Vagina (tissue), 2 donors: ENCODE results near the gene TRPC4. TPM values are rescaled to one million over a fixed set of nuclear protein-coding genes. Genes with fewer than 3 reads are reported as not detected.

Source experiments
- DNase-seq, 2 donors: peaks; one replicate each; pipeline ENCODE4 v3.0.0-alpha.2; 2017; ENCODE audit errors: extremely low spot score in 2 of 2
- H3K27ac ChIP-seq: fragments of 200-600 bp; sonication (generic); one replicate; pipeline ENCODE4 v1.5.1; 2019
- H3K27me3 ChIP-seq: fragments of 200-600 bp; sonication (generic); one replicate; pipeline ENCODE4 v1.5.1; 2019
- H3K36me3 ChIP-seq, 2 donors: fragments of 200-600 bp; sonication (generic); one replicate each; pipeline ENCODE4 v1.5.1; 2017 to 2019
- H3K4me1 ChIP-seq: fragments of 200-600 bp; sonication (generic); one replicate; pipeline ENCODE4 v1.5.1; 2019
- H3K4me3 ChIP-seq, 2 donors: fragments of 200-600 bp; sonication (generic); 1 replicate in 1 of 2; 2 replicates in 1 of 2; pipeline ENCODE4 v1.5.1; 2016 to 2019
- H3K9me3 ChIP-seq: fragments of 200-600 bp; sonication (generic); one replicate; pipeline ENCODE4 v1.5.1; 2019
- CTCF ChIP-seq, 3 experiments: fragments of 450-650 bp in 2 of 3; fragments of 200-600 bp in 1 of 3; sonication (generic) in 1 of 3; IDR thresholded peaks; one replicate each; pipeline ENCODE4 v1.5.1; 2017 to 2019; ENCODE audit warnings: antibody characterized with exemption in 3 of 3, mild to moderate bottlenecking in 2 of 3, moderate library complexity in 2 of 3
- POLR2A ChIP-seq, 2 donors: fragments of 450-650 bp; IDR thresholded peaks; one replicate each; pipeline ENCODE4 v1.6.1; 2017; ENCODE audit warnings: antibody characterized with exemption in 2 of 2, mild to moderate bottlenecking in 2 of 2, moderate library complexity in 2 of 2
- POLR2AphosphoS5 ChIP-seq, 2 donors: sonication (generic); formaldehyde crosslinking; IDR thresholded peaks; one replicate each; pipeline ENCODE4 v1.9.0; 2017; ENCODE audit warnings: antibody characterized with exemption in 2 of 2, mild to moderate bottlenecking in 2 of 2, low read depth in 1 of 2; ENCODE audit not compliant: insufficient read depth in 1 of 2
- intact Hi-C: fragments of 100-400 bp; cut with DNase I; formaldehyde crosslinking; loops from one replicate; pipeline ENCODE4 v1.15.1; 2023
- total RNA-seq: library from RNA; depleted of rRNA; stranded (reverse); fragments of >200 nt; gene quantifications from one replicate; pipeline ENCODE4 v1.2.3, GENCODE V29; 2016

The TRPC4 gene
- 8.3 TPM for total RNA-seq

GRCh38 chr13:37869756-37870488, at the start of gene TRPC4:
Gene TRPC4 (minus strand): TSS chr13:37869772. CDS start chr13:37783333, 86,439 bp downstream.
- H3K27me3 ChIP-seq: no peaks in the 10 kb centered on the region
- peak within 1 kb of the TSS; percentile 56 for H3K27ac ChIP-seq
- H3K36me3 ChIP-seq: no peaks in the 10 kb centered on the region
- peak within 1 kb of the TSS; percentile 55 to 74 for H3K4me3 ChIP-seq
- H3K9me3 ChIP-seq: no peaks in the 10 kb centered on the region
- intact Hi-C loops: no loop called here
- TF ChIP-seq POLR2AphosphoS5 (IDR thresholded peaks at IDR 0.05; ENCODE audit: insufficient read depth in 1 of 2, low read depth in 1 of 2) (peak in 1 of 2 donors; percentile 24), CTCF (IDR thresholded peaks at IDR 0.05) (peak in 1 of 3 experiments; percentile 34), POLR2A (IDR thresholded peaks at IDR 0.05) (no peak)
- peaks cover 14% of the 10 kb centered on the region for H3K4me1 ChIP-seq
- no peak for DNase-seq

- H3K4me3 ChIP-seq: no peak overlapping the region
- H3K9me3 ChIP-seq: no peaks in the 10 kb centered on the region
- no peaks in the 10 kb centered on the region for H3K36me3 ChIP-seq
- no peaks in the 10 kb centered on the region for H3K27me3 ChIP-seq
- no peak for DNase-seq
- H3K4me1 ChIP-seq: no peaks in the 10 kb centered on the region
- intact Hi-C loops: no loop called here
- TF ChIP-seq POLR2A (IDR thresholded peaks at IDR 0.05): no peak
- no peak for TF ChIP-seq CTCF (IDR thresholded peaks at IDR 0.05)
- no peak for TF ChIP-seq POLR2AphosphoS5 (IDR thresholded peaks at IDR 0.05; ENCODE audit: insufficient read depth in 1 of 2, low read depth in 1 of 2)
- H3K27ac ChIP-seq: no peak overlapping the region
Measured at GRCh38 chr13:37918751-37919150, 49.2 kb upstream of the TRPC4 start.

- intact Hi-C loops: no loop called here
- no peak for DNase-seq
- no peaks in the 10 kb centered on the region for H3K4me1 ChIP-seq
- no peak overlapping the region for H3K27ac ChIP-seq
- no peaks in the 10 kb centered on the region for H3K27me3 ChIP-seq
- H3K36me3 ChIP-seq: no peaks in the 10 kb centered on the region
- H3K9me3 ChIP-seq: no peaks in the 10 kb centered on the region
- no peak for TF ChIP-seq CTCF (IDR thresholded peaks at IDR 0.05)
- no peak overlapping the region for H3K4me3 ChIP-seq
Measured at GRCh38 chr13:37918116-37918714, 48.6 kb upstream of the TRPC4 start.

GRCh38 chr13:37914781-37915391, 45.3 kb upstream of the TRPC4 start:
- Histone ChIP-seq H3K27ac (no peak overlapping the region), H3K36me3 (no peaks in the 10 kb centered on the region), H3K4me3 (no peak overlapping the region), H3K4me1 (no peaks in the 10 kb centered on the region), H3K9me3 (no peaks in the 10 kb centered on the region), H3K27me3 (no peaks in the 10 kb centered on the region)
- intact Hi-C loops: no loop called here
- DNase-seq: no peak
- no peak for TF ChIP-seq POLR2A (IDR thresholded peaks at IDR 0.05)

- H3K27ac ChIP-seq: no peak overlapping the region
- intact Hi-C loops: no loop called here
- no peaks in the 10 kb centered on the region for H3K4me1 ChIP-seq
- TF ChIP-seq CTCF (IDR thresholded peaks at IDR 0.05): no peak
- no peak for TF ChIP-seq POLR2AphosphoS5 (IDR thresholded peaks at IDR 0.05; ENCODE audit: insufficient read depth in 1 of 2, low read depth in 1 of 2)
- TF ChIP-seq POLR2A (IDR thresholded peaks at IDR 0.05): no peak
- H3K9me3 ChIP-seq: no peaks in the 10 kb centered on the region
- H3K4me3 ChIP-seq: no peak overlapping the region
- DNase-seq: no peak
- H3K27me3 ChIP-seq: no peaks in the 10 kb centered on the region
- no peaks in the 10 kb centered on the region for H3K36me3 ChIP-seq
Measured at GRCh38 chr13:37910790-37911189, 41.2 kb upstream of the TRPC4 start.
